Heart right ventricle (tissue), 16 donors: ENCODE measurements around the gene TEC. TPM values are rescaled to one million over a fixed set of nuclear protein-coding genes. Genes with fewer than 3 reads are reported as not detected.
"Not testable (repeated sequence)": the region's sequence is repeated elsewhere in the genome, so short reads cannot be mapped to it uniquely, and the experiment has no call there.

ENCODE experiments used
- ATAC-seq, 8 donors: fragments of 200-7000 bp; cut with Tn5 transposase; one replicate each; pipeline ENCODE4 v1.9.1; 2020; ENCODE audit warnings: mild to moderate bottlenecking in 8 of 8, moderate library complexity in 8 of 8, moderate number of reproducible peaks in 1 of 8
- DNase-seq, 2 donors: peaks; one replicate each; pipeline ENCODE4 v3.0.0-alpha.2; 2020
- H3K27ac ChIP-seq, 10 donors: fragments of 200-600 bp; sonication (generic) in 2 of 10; one replicate each; pipeline versions ENCODE4 v1.5.0 to v1.8.0; 2020 to 2022; ENCODE audit warnings: mild to moderate bottlenecking in 3 of 10
- H3K27me3 ChIP-seq, 7 donors: fragments of 200-600 bp; one replicate each; pipeline ENCODE4 v1.8.0; 2021 to 2022; ENCODE audit warnings: mild to moderate bottlenecking in 2 of 7
- H3K36me3 ChIP-seq, 9 donors: fragments of 200-600 bp; sonication (generic) in 1 of 9; one replicate each; pipeline versions ENCODE4 v1.5.0 to v1.8.0; 2020 to 2022; ENCODE audit warnings: mild to moderate bottlenecking in 2 of 9
- H3K4me1 ChIP-seq, 9 donors: fragments of 200-600 bp; sonication (generic) in 1 of 9; one replicate each; pipeline versions ENCODE4 v1.5.0 to v1.8.0; 2020 to 2022; ENCODE audit warnings: mild to moderate bottlenecking in 4 of 9
- H3K4me3 ChIP-seq, 10 donors: fragments of 200-600 bp; sonication (generic) in 2 of 10; one replicate each; pipeline versions ENCODE4 v1.5.0 to v1.8.0; 2020 to 2022; ENCODE audit warnings: mild to moderate bottlenecking in 7 of 10, moderate library complexity in 2 of 10
- H3K9me3 ChIP-seq, 11 donors: fragments of 200-600 bp in 10 of 11; sonication (generic) in 2 of 11; one replicate each; pipeline versions ENCODE4 v1.5.0 to v1.8.0; 2013 to 2022; ENCODE audit warnings: mild to moderate bottlenecking in 2 of 11, control low read depth in 1 of 11, moderate library complexity in 1 of 11
- CTCF ChIP-seq, 9 donors: fragments of 200-600 bp; sonication (generic) in 2 of 9; IDR thresholded peaks; one replicate each; pipeline versions ENCODE4 v1.5.0 to v1.8.0; 2021 to 2022; ENCODE audit warnings: antibody characterized with exemption in 9 of 9, mild to moderate bottlenecking in 5 of 9, moderate library complexity in 1 of 9
- WGBS, 2 donors: extraction: QIAGEN DNeasy Blood & Tissue Kit; methylation state at CpG; one replicate each; pipeline ENCODE4 v1.1.7; 2013; ENCODE audit warnings: inconsistent platforms in 1 of 2; 5-methylcytosine and 5-hydroxymethylcytosine counted together
- intact Hi-C, 10 donors: fragments of 100-400 bp; cut with DNase I; formaldehyde crosslinking; loops; one replicate each; pipeline versions ENCODE4 v1.11.1 to v1.14.2; 2022
- long read RNA-seq, 3 donors: library from polyadenylated mRNA; unstranded; transcript quantifications; one replicate each; pipeline ENCODE4 v2.0.0, GENCODE V29; 2020 to 2021
- polyA plus RNA-seq, 2 donors: library from polyadenylated mRNA; stranded (reverse); fragments of 200-250 nt; gene quantifications; one replicate each; pipeline ENCODE4 v1.2.3, GENCODE V29; 2013
- total RNA-seq, 10 donors: library from RNA; stranded (reverse); fragmentation: NEBNext Ultra II Directional in 3 of 10; extraction: Animal tissue kit (Norgen Biotek cat#: 25700) in 3 of 10; gene quantifications; one replicate each; pipeline versions ENCODE4 v1.2.1 to v1.2.4, GENCODE V29; 2021 to 2023
- donor health status: Arrhythmogenic right ventricular cardiomyopathy.
- donor health status: ischemic (EF 13 %, LVEDD 7.1; RV severe dilation, severe dysfunction).
- donor health status: healthy with polysubstance abuse.
- donor health status: DM: no; HTN: yes; CAD: no.
- donor health status: DM: no; HTN: no; CAD: no.
- donor health status: ischemic (EF 25% LVEDD 6.9; RV normal size, moderate dysfunction).
- donor health status: ischemic (EF 25% LVEDD 5.7; RV mildly dilated, moderate dysfunction).
- donor health status: healthy.
- donor health status: DM: yes; HTN: yes; CAD: no.
- donor health status: Ischemic cardiomyopathy.
- donor health status: ischemic (EF 35%, LVEDD 5.7; RV mildly dilated, moderate dysfunction).
- donor health status: nonischemic (EF 11% LVEDD 7.7; RV severe dilation, severe dysfunction).
- donor health status: DM: yes; HTN: yes; CAD: no.
- donor health status: PGD.
- donor health status: ischemic (EF 29% LVEDD 5.4; RV normal size, mild dysfunction).
- donor health status: nonischemic (EF 23%, LVEDD 6.1; RV moderate dilation, normal function).

The TEC gene
- 1 to 10 TPM; 1.0 to 3.6 (median 2.3) TPM for total RNA-seq
- 1 to 10 TPM; 1.1 to 1.7 TPM for polyA plus RNA-seq
- long read RNA-seq, donor 1, partial matches to known transcripts: 0 of 1 reads
- long read RNA-seq, donor 1, other reads (novel, unspliced or antisense): 1 of 1 reads
- long read RNA-seq, donor 2, transcript TEC-201 (18 exons, 3,687 nt): major isoform, 6 of 8 reads
- long read RNA-seq, donor 2, partial matches to known transcripts: 0 of 8 reads
- long read RNA-seq, donor 2, other reads (novel, unspliced or antisense): 2 of 8 reads
- long read RNA-seq, donor 3, partial matches to known transcripts: 0 of 5 reads
- long read RNA-seq, donor 3, other reads (novel, unspliced or antisense): 2 of 5 reads

GRCh38 chr4:48268956-48269860, at the start of gene TEC:
Gene TEC (minus strand): TSS chr4:48269838. CDS start chr4:48228614, 41,224 bp downstream.
- H3K4me3 ChIP-seq: peak within 1 kb of the TSS; percentile 71 to 92 (median 88)
- peaks cover 0 to 38% (median 8%) of the 10 kb centered on the region in 9 donors for H3K4me1 ChIP-seq
- H3K27ac ChIP-seq: peak within 1 kb of the TSS in 9 of 10 donors; percentile 78 to 93 (median 80)
- DNase-seq (peak; percentile 34 to 61), ATAC-seq (peak; percentile 44 to 82 (median 60))
- intact Hi-C loops: loop anchor here in 1 of 10 donors (10.0 kb wide), 1 partner anchor 124 kb away; no protein-coding TSS in a partner anchor
- no peaks in the 10 kb centered on the region for H3K27me3 ChIP-seq
- no peaks in the 10 kb centered on the region for H3K9me3 ChIP-seq
- no peak for TF ChIP-seq CTCF (IDR thresholded peaks at IDR 0.05)
- H3K36me3 ChIP-seq: no peaks in the 10 kb centered on the region
- WGBS, 2 donors: 3% methylated on average over 56 to 63 of the region's 63 CpGs

- peak in 1 of 2 donors; percentile 11 for DNase-seq
- Histone ChIP-seq H3K36me3 (no peaks in the 10 kb centered on the region), H3K27ac (no peak overlapping the region), H3K4me3 (no peak overlapping the region), H3K4me1 (no peaks in the 10 kb centered on the region), H3K27me3 (no peaks in the 10 kb centered on the region), H3K9me3 (peaks cover 0 to 8% (median 0%) of the 10 kb centered on the region in 11 donors)
- peak; percentile 7 to 73 (median 63) for TF ChIP-seq CTCF (IDR thresholded peaks at IDR 0.05)
- 38 to 41% methylated on average over 7 of the region's 7 CpGs for WGBS, 2 donors
- peak in 1 of 8 donors; percentile 28 for ATAC-seq
- intact Hi-C loops: no loop called here
These were observed 46.3 kb upstream of the TEC start for GRCh38 chr4:48315728-48316630.

GRCh38 chr4:48314746-48315145, 45.1 kb upstream of the TEC start:
- H3K4me1 ChIP-seq, H3K27ac ChIP-seq, ATAC-seq, intact Hi-C loops, DNase-seq, H3K27me3 ChIP-seq, H3K36me3 ChIP-seq, H3K9me3 ChIP-seq, H3K4me3 ChIP-seq: not testable (repeated sequence)

- H3K27me3 ChIP-seq: no peaks in the 10 kb centered on the region
- ATAC-seq (no peak), DNase-seq (no peak)
- 80 to 81% methylated on average over 3 of the region's 3 CpGs for WGBS, 2 donors
- H3K9me3 ChIP-seq: peaks cover 0 to 8% (median 0%) of the 10 kb centered on the region in 11 donors
- no peak overlapping the region for H3K27ac ChIP-seq
- TF ChIP-seq CTCF (IDR thresholded peaks at IDR 0.05): no peak
- H3K4me3 ChIP-seq: no peak overlapping the region
- H3K36me3 ChIP-seq: no peaks in the 10 kb centered on the region
- intact Hi-C loops: no loop called here
- H3K4me1 ChIP-seq: no peaks in the 10 kb centered on the region
These were observed 42.3 kb upstream of the TEC start for GRCh38 chr4:48311896-48312295.
